ENCODE results near the gene GALNT1.
"Not testable (repeated sequence)": the region's sequence is repeated elsewhere in the genome, so short reads cannot be mapped to it uniquely, and the experiment has no call there.

GALNT1 gene

GRCh38 chr18:35549564-35549963, 32.0 kb upstream of the GALNT1 start:
- no peak for TF ChIP-seq CTCF (IDR thresholded peaks at IDR 0.05; ENCODE audit: poor library complexity, severe bottlenecking)
- no peaks in the 10 kb centered on the region for H3K9me3 ChIP-seq (ENCODE audit: severe bottlenecking)
- H3K36me3 ChIP-seq (ENCODE audit: low read depth) = no peaks in the 10 kb centered on the region
- H3K4me3 ChIP-seq (ENCODE audit: severe bottlenecking) = no peak overlapping the region
- no peak for ATAC-seq (ENCODE audit: low read depth)
- no peak overlapping the region for H3K27ac ChIP-seq (ENCODE audit: poor library complexity, severe bottlenecking)
- H3K4me1 ChIP-seq (ENCODE audit: insufficient read depth, poor library complexity, severe bottlenecking) = no peaks in the 10 kb centered on the region
- no peak for DNase-seq (ENCODE audit: low spot score)
- no peaks in the 10 kb centered on the region for H3K27me3 ChIP-seq (ENCODE audit: insufficient read depth, poor library complexity, severe bottlenecking)

GRCh38 chr18:35553300-35553699, 28.2 kb upstream of the GALNT1 start:
- no peak overlapping the region for H3K27ac ChIP-seq (ENCODE audit: poor library complexity, severe bottlenecking)
- H3K4me3 ChIP-seq (ENCODE audit: severe bottlenecking) = no peak overlapping the region
- H3K4me1 ChIP-seq (ENCODE audit: insufficient read depth, poor library complexity, severe bottlenecking) = no peaks in the 10 kb centered on the region
- no peaks in the 10 kb centered on the region for H3K36me3 ChIP-seq (ENCODE audit: low read depth)
- no peak for DNase-seq (ENCODE audit: low spot score)
- ATAC-seq (ENCODE audit: low read depth) = no peak
- no peak for TF ChIP-seq CTCF (IDR thresholded peaks at IDR 0.05; ENCODE audit: poor library complexity, severe bottlenecking)
- no peaks in the 10 kb centered on the region for H3K9me3 ChIP-seq (ENCODE audit: severe bottlenecking)
- no peaks in the 10 kb centered on the region for H3K27me3 ChIP-seq (ENCODE audit: insufficient read depth, poor library complexity, severe bottlenecking)

GRCh38 chr18:35555538-35555937, 26.0 kb upstream of the GALNT1 start:
- not testable (repeated sequence) for H3K4me3 ChIP-seq (ENCODE audit: severe bottlenecking); H3K9me3 ChIP-seq (ENCODE audit: severe bottlenecking); ATAC-seq (ENCODE audit: low read depth); H3K27ac ChIP-seq (ENCODE audit: poor library complexity, severe bottlenecking); DNase-seq (ENCODE audit: low spot score); H3K36me3 ChIP-seq (ENCODE audit: low read depth); H3K4me1 ChIP-seq (ENCODE audit: insufficient read depth, poor library complexity, severe bottlenecking); H3K27me3 ChIP-seq (ENCODE audit: insufficient read depth, poor library complexity, severe bottlenecking)

GRCh38 chr18:35559867-35560266, 21.7 kb upstream of the GALNT1 start:
- Histone ChIP-seq H3K27me3 (ENCODE audit: insufficient read depth, poor library complexity, severe bottlenecking) (no peaks in the 10 kb centered on the region), H3K9me3 (ENCODE audit: severe bottlenecking) (no peaks in the 10 kb centered on the region)
- ATAC-seq (ENCODE audit: low read depth) = no peak

GRCh38 chr18:35564795-35565453, 16.6 kb upstream of the GALNT1 start:
- TF ChIP-seq CTCF (IDR thresholded peaks at IDR 0.05; ENCODE audit: poor library complexity, severe bottlenecking) = no peak
- no peak overlapping the region for H3K4me3 ChIP-seq (ENCODE audit: severe bottlenecking)
- no peak for ATAC-seq (ENCODE audit: low read depth)
- no peak for DNase-seq (ENCODE audit: low spot score)
- no peak overlapping the region for H3K27ac ChIP-seq (ENCODE audit: poor library complexity, severe bottlenecking)
- H3K4me1 ChIP-seq (ENCODE audit: insufficient read depth, poor library complexity, severe bottlenecking) = no peaks in the 10 kb centered on the region
- H3K27me3 ChIP-seq (ENCODE audit: insufficient read depth, poor library complexity, severe bottlenecking) = no peaks in the 10 kb centered on the region
- no peaks in the 10 kb centered on the region for H3K36me3 ChIP-seq (ENCODE audit: low read depth)
- no peaks in the 10 kb centered on the region for H3K9me3 ChIP-seq (ENCODE audit: severe bottlenecking)

More at GRCh38 chr18:35559867-35560266, 21.7 kb upstream of the GALNT1 start:
- TF ChIP-seq CTCF (IDR thresholded peaks at IDR 0.05; ENCODE audit: poor library complexity, severe bottlenecking) = no peak
- no peaks in the 10 kb centered on the region for H3K36me3 ChIP-seq (ENCODE audit: low read depth)
- DNase-seq (ENCODE audit: low spot score) = no peak
- no peak overlapping the region for H3K27ac ChIP-seq (ENCODE audit: poor library complexity, severe bottlenecking)
- no peak overlapping the region for H3K4me3 ChIP-seq (ENCODE audit: severe bottlenecking)
- H3K4me1 ChIP-seq (ENCODE audit: insufficient read depth, poor library complexity, severe bottlenecking) = no peaks in the 10 kb centered on the region

Data from RWPE2 (cell line).